Measurements from ENCODE around the gene SRPK2.

The SRPK2 gene

GRCh38 chr7:105205592-105206237 is 183.0 kb downstream of the SRPK2 start:
- H3K9me2 ChIP-seq (replicated peaks; ENCODE audit: low read depth, low read length) = no peaks in the 10 kb centered on the region
- H3K4me2 ChIP-seq (ENCODE audit: low read depth, low read length, poor library complexity, severe bottlenecking) = no peak overlapping the region
- H3K36me3 ChIP-seq (ENCODE audit: insufficient read depth, low read length) = peaks cover 27% of the 10 kb centered on the region
- peaks cover 15% of the 10 kb centered on the region for H3K4me1 ChIP-seq (ENCODE audit: insufficient read depth, low read length, poor library complexity, severe bottlenecking)
- H4K20me1 ChIP-seq (ENCODE audit: insufficient read depth, low read length, poor library complexity, severe bottlenecking) = peaks cover 44% of the 10 kb centered on the region
- no peaks in the 10 kb centered on the region for H3K9me3 ChIP-seq (ENCODE audit: insufficient read depth, low read depth, low read length)
- no peak for TF ChIP-seq EZH2phosphoT487 (IDR thresholded peaks at IDR 0.05; ENCODE audit: borderline replicate concordance)
- TF ChIP-seq CTCF (conservative IDR thresholded peaks at IDR 0.05; ENCODE audit: low read length) = no peak
- H2AFZ ChIP-seq (ENCODE audit: low read length) = no peak overlapping the region
- no peak overlapping the region for H3K9ac ChIP-seq (ENCODE audit: low read depth, low read length, poor library complexity, severe bottlenecking)
- H3F3A ChIP-seq (ENCODE audit: low read depth) = no peaks in the 10 kb centered on the region
- H3K27me3 ChIP-seq (ENCODE audit: insufficient read depth, low read length, poor library complexity, severe bottlenecking) = no peaks in the 10 kb centered on the region
- no peak overlapping the region for H3K4me3 ChIP-seq (ENCODE audit: low read length, poor library complexity, severe bottlenecking)
- peaks cover 82% of the 10 kb centered on the region for H3K79me2 ChIP-seq (ENCODE audit: insufficient read depth, low read length)

- Histone ChIP-seq H3K9me3 (ENCODE audit: insufficient read depth, low read depth, low read length) (no peaks in the 10 kb centered on the region), H2AFZ (ENCODE audit: low read length) (no peak overlapping the region), H3K27me3 (ENCODE audit: insufficient read depth, low read length, poor library complexity, severe bottlenecking) (no peaks in the 10 kb centered on the region), H3K4me2 (ENCODE audit: low read depth, low read length, poor library complexity, severe bottlenecking) (no peak overlapping the region), H3K9me2 (replicated peaks; ENCODE audit: low read depth, low read length) (no peaks in the 10 kb centered on the region), H3K79me2 (ENCODE audit: insufficient read depth, low read length) (peaks cover 80% of the 10 kb centered on the region), H3K4me3 (ENCODE audit: low read length, poor library complexity, severe bottlenecking) (no peak overlapping the region), H4K20me1 (ENCODE audit: insufficient read depth, low read length, poor library complexity, severe bottlenecking) (peaks cover 50% of the 10 kb centered on the region), H3K36me3 (ENCODE audit: insufficient read depth, low read length) (peaks cover 34% of the 10 kb centered on the region), H3K9ac (ENCODE audit: low read depth, low read length, poor library complexity, severe bottlenecking) (no peak overlapping the region), H3K4me1 (ENCODE audit: insufficient read depth, low read length, poor library complexity, severe bottlenecking) (peaks cover 13% of the 10 kb centered on the region), H3F3A (ENCODE audit: low read depth) (no peaks in the 10 kb centered on the region)
- TF ChIP-seq CTCF (conservative IDR thresholded peaks at IDR 0.05; ENCODE audit: low read length) = no peak
- TF ChIP-seq EZH2phosphoT487 (IDR thresholded peaks at IDR 0.05; ENCODE audit: borderline replicate concordance) = no peak
These were observed 183.8 kb downstream of the SRPK2 start for GRCh38 chr7:105204953-105205352.

GRCh38 chr7:105204520-105204919 is 184.2 kb downstream of the SRPK2 start:
- Histone ChIP-seq H3K27me3 (ENCODE audit: insufficient read depth, low read length, poor library complexity, severe bottlenecking) (no peaks in the 10 kb centered on the region), H3K4me2 (ENCODE audit: low read depth, low read length, poor library complexity, severe bottlenecking) (no peak overlapping the region), H4K20me1 (ENCODE audit: insufficient read depth, low read length, poor library complexity, severe bottlenecking) (peaks cover 48% of the 10 kb centered on the region), H3F3A (ENCODE audit: low read depth) (no peaks in the 10 kb centered on the region), H3K9ac (ENCODE audit: low read depth, low read length, poor library complexity, severe bottlenecking) (no peak overlapping the region), H3K36me3 (ENCODE audit: insufficient read depth, low read length) (peaks cover 34% of the 10 kb centered on the region), H3K79me2 (ENCODE audit: insufficient read depth, low read length) (peaks cover 79% of the 10 kb centered on the region), H3K4me1 (ENCODE audit: insufficient read depth, low read length, poor library complexity, severe bottlenecking) (peaks cover 12% of the 10 kb centered on the region), H3K9me3 (ENCODE audit: insufficient read depth, low read depth, low read length) (no peaks in the 10 kb centered on the region), H3K9me2 (replicated peaks; ENCODE audit: low read depth, low read length) (no peaks in the 10 kb centered on the region), H2AFZ (ENCODE audit: low read length) (no peak overlapping the region), H3K4me3 (ENCODE audit: low read length, poor library complexity, severe bottlenecking) (no peak overlapping the region)
- no peak for TF ChIP-seq CTCF (conservative IDR thresholded peaks at IDR 0.05; ENCODE audit: low read length)
- no peak for TF ChIP-seq EZH2phosphoT487 (IDR thresholded peaks at IDR 0.05; ENCODE audit: borderline replicate concordance)

Measured in Loucy (cell line).